Activated CD8-positive, alpha-beta memory T cell treated with anti-CD3 and anti-CD28 coated beads for 1 hour (primary cell): ENCODE results near the gene TMEM213.

Experiments
- DNase-seq, 2 donors: peaks; one replicate each; pipeline ENCODE4 v3.0.0-alpha.2; 2020; ENCODE audit warnings: low read depth in 1 of 2; ENCODE audit errors: extremely low read depth in 1 of 2

Gene TMEM213, protein sequence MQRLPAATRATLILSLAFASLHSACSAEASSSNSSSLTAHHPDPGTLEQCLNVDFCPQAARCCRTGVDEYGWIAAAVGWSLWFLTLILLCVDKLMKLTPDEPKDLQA

DNA sequence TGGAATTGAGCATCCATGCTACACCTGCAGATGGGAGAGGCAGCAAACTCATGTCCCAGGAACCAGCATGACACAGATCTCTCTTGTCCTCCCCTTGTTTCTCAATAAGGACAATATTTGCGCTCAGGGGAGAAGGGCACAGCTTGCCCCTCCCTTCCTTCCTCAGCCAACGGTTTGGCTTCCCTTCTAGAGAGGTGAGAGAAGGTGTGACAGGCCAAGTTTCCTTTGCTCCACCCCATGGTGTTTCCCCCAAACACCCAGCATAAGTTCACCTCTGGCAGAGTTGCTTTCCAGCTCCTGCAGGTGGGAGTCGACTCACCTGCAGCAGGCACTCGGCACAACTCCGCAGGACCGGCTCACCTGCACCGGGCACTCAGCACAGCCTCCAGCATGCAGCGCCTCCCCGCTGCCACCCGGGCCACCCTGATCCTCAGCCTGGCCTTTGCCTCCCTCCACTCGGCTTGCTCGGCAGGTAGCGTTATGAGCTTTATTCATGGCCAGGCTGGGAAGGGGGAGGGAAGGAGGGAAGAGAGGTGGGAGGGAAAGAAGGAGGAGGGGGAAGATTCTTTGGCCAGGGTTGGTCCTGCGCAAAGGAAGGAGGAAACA is at the start of gene TMEM213, which contains the start of gene ATP6V0A4:
Gene TMEM213, plus strand, starts transcription at position 280 of the 606 bp plus-strand sequence. Its CDS starts 111 bp downstream, at position 391.
Gene ATP6V0A4, minus strand, starts transcription at position 482 of the 606 bp plus-strand sequence. CDS start 26,949 bp downstream, outside the sequence.
- DNase-seq = no peak

DNA sequence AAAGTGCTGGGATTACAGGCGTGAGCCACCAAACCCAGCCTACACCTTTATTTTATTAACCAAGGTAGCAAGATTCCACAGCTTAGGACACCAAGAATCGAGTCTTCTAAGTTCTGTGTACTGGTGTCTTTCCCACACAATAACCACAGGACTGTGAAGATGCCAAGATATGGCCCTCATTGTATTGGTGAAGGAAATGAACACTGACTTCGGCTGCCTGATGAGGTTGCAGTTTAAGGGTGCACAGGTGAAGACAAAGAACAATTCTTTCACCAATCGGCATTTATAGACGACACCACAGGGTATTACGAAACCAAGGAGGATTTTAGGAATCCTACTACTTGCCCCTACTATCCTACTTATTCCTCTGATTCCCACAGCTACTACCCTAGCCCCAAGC is 49.1 kb upstream of the TMEM213 start:
- DNase-seq = no peak

DNA sequence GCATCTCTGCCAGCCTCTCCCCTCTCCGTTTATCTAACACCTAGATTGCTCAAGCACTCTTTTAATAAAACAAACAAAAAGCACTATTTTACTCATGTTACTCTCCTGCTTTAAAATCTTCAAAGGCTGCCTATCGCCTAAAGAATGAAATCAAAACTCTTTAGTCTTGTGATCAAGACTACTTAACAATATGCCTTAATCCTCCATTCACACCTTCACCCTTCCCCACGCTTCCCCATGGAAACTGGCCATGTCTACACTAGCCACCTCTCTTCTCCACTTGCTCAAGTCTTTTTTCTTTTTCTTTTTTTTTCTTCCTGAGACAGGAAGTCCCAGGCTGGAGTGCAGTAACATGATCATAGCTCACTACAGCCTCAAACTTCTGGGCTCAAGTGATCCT is 47.8 kb upstream of the TMEM213 start:
- no peak for DNase-seq

DNA sequence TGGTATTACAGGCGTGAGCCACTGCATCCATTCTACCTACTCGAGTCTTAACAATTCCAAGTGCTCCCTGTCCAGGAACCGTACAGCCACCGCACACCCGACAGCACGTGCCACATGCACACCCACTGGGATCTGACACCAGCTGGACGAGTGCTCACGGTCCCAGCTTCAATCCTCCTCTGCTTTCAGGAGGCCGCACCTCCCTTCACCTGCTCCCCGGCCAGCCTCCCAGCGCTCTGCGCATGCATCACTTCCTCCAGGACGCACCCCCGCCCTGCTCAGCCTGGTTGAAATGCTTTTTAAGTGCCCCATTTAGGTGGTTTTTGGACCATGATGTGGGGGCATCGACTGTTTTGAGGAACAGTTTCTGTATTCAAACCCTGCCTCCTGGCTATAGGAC is 47.3 kb upstream of the TMEM213 start:
- DNase-seq = no peak

DNA sequence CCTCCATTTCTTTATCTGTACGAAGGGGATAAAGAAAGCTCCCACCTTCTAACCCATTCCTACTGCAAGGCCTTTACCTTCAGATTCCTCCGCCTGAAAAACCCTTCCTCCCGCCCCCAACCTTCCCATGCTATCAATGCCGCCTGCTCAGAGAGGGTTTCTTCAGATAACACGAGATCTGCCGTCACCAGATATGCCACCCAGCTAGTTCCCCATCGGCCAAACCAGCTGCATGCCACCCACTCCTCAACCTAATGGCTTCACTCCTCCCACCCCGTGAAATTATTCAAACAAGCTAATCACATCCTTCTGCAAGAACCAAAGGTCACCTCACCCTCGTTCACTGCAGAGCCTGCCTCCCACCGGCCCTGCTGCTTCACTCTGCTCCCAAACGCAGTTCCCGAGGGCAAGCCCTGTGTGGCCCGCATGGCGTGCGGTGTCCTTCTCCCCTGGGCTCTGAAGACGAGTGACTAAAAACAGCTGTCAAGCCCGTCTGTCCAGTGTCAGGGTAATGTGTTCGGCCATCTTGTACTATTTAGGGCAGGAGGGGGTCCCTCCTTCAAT is 46.8 kb upstream of the TMEM213 start:
- no peak for DNase-seq

DNA sequence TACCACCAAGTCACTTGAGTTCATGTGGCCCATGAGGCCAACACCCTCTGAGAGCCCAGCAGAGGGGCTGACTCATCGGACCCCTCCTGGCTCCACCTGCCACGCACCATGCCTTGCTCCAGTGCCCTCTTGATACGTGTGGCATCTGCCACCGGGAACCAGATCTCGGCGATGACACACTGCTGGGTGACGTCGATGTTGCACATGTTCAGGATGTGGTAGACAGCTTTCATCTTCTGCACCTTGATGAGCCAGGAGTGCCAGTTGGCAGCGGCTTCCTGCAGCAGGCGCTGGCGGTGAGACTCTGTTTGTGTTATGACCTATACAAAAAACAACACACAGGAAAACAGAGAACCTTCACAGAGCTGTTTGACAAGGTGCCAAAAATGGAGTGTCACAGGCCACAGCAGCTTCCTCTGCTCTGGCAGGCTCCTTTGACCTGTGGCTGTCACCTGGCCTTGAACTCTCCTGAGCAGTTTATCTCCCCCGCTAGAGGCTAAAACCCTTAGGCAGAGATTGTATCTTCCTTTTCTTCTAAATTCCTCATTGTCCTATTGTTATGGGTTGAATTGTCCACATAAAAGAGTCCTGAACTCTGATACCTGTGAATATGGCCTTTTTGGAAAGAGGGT is 45.2 kb upstream of the TMEM213 start:
- DNase-seq = peak; percentile 83 to 94

DNA sequence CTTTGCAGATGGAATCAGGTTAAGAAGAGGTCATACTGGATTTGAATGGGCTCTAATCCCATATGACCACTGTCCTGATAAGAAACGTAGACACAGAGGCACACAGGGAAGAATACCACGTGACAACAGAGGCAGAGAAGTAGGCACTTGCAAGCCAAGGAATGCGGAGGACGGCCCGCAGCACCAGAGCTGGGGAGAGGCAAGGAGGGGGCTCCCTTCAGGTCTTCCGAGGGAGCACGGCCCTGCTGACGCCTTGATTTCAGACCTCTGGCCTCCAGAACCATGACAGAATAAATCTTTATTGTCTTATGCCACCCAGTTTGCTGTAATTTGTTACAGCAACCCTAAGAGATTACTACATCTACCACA is 44.7 kb upstream of the TMEM213 start:
- no peak for DNase-seq

DNA sequence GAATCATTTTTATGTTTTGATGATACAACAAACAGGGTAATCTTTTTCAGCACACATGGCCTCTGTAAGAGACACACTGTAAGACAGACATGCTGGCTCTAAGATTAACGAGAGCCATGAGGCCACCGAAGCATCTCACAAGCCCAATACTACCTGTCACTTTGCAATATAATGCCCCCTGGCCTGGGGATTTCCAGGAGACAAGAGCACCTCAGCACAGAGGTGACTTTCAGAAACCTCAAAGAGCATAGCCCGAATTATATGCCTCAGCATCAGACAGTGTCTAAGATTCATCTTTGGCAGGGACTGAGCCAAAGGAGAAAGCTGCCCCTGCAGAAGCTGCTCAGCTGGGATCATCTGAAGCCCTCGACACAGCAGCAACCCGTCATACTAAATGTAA is 44.2 kb upstream of the TMEM213 start:
- peak in 1 of 2 donors; percentile 12 for DNase-seq

DNA sequence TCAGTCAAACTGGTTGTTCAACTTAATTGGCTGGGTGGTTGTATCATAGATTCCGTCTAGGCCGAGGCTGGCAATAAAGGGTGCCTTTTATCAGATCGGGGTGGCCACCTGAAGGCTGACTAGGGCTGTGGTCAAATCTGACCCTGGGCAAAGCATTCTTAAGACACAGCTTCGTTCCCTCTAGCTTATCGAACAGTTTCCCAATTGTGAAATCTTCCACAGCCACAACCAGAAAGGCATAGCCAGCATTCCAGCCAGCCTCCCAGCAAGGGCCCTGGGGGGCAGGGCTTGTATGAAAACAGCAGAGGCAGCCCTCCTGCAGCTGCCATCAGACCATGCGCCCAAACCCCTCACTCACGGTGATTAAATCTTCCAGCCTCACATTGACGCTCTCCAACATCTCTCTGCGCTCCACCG is 42.5 kb upstream of the TMEM213 start:
- DNase-seq = no peak

DNA sequence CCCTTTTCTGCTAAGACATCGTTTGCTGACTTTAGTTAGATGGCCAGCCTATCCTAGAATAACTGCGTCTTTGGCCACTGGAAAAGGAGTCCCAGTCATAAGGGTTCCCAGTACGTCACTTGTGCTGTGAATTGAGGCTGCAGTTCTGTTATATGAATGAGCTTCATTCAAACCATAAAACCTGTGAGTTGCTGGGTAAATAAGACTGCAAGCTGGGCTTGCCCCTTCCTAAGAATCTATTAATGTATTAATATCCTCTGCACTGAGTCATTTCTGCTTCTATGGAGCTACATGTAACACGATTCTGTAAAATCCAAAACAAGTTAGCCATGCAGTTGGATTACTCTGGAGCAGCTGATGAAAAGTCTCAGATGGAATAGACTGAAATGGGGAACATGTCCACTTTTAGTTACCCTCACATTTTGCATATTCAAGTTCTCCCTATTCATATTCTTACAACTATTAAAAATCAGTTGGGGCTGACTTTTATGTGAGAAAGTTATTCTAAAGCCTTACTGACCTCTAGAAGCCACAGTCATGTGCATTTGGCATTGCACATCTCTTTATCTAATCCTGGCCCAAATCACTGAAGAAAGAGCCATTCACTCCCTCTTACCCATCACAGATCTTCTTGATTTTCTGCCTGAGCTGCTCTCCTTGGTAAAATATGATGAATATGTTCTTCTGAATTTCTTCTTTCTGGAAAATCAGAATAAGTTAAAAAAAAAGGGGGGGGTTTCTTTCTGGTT is 41.8 kb upstream of the TMEM213 start:
- DNase-seq = no peak

DNA sequence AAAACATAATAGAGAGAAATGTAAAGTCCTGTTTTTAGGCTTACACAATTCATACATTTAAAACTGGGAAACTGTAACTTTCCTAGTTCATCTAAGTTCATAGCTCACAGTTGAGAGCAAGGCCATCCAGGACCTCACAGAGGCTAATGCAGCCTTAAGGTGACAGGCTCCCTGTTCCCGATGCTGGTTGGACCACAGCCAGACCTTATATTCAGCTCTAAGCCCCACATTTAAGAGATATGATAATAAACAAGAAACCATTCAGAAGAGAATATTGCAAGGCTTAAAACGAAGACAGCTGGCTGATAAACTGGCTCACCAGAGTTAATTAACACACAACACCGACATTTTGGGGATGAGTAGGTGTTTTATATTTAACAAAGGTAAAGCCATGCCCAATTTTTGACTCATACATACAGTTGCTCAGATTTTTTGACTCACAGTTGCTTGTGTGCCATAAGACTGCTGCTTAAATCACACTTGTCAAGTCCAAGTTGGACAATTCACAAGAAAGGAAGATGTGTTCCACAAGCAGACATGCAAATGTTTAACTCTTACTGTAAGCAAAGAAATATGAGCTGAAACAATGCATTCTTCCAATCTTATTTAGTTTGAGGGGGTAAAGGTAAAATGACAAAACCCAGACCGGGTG is 41.1 kb upstream of the TMEM213 start:
- no peak for DNase-seq

DNA sequence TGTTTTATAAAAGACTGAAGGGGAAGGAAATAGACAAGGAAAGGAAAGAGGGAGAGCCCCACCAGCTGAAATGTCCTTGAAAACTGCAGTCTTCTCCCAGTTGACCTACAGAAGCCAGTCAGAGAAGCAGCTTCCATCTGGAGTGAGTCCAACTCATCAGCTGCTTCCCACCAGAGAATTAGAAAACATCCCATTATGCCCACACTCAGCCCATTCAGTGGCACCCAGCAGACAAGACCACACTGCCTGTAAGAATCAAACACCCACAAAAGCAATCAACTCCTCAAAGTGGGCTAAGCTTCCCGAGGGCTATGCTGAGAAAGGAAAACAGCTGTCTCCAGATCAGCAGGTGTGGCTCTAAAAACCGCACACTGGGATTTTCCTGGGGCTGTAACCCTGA is 29.6 kb upstream of the TMEM213 start:
- DNase-seq = no peak

DNA sequence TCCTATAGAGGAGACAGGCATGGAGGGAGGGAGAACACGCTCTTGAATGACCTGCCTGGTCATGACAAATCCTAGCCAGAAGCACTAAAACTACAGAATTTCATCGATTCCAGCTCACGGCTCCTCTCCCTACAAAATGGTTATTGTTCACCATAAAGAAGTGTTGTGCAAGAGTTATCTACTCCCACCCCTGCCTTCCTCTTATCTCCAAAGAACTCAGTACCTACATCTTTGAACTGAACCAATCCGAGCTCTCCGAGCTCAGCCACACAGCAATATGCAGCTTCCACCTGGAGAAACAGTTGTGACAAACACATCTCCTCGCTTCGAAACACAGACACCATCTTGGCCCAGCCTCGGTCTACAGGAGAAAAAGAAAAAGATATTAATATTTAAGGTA is 26.9 kb upstream of the TMEM213 start:
- DNase-seq = no peak

DNA sequence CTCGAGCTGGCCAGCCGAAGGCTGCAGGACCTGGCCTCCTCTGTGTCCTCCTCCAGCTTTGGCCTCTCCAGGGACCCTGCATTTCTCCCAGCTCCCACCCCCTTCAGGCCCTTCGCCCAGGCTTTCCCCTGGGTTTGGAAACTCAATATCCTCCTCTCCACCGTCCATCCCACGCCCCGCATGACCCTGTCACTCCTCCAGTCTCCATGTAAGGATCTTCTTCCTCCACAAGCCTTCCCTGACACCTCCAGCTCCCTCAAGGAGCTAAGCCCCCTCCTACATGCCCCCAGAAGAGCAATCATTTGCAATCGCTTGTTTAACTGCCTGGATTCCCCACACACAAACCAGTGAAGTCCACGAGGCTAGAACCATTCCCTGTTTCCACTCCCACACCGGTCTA is 24.6 kb upstream of the TMEM213 start:
- DNase-seq = no peak

DNA sequence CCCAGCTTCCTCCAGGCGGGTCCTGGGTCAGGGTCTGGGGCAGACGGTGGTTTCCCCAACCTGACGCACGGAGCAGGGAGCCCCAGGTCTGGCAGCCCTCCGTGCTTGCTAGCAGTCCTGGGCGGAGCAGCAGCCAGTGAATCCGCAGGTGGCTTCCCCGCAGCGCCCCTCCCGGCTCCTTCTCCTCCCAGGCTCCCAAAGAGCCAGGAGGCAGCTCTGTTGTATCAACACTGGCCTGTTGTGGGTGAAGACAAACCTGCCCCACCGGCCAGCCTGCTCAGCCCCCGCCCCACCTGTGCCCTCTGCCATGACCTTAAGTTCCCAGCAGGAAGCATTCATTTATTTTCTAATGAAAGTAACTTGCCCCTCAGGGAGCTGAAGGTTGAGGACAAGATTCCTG is 24.0 kb upstream of the TMEM213 start:
- DNase-seq = no peak

DNA sequence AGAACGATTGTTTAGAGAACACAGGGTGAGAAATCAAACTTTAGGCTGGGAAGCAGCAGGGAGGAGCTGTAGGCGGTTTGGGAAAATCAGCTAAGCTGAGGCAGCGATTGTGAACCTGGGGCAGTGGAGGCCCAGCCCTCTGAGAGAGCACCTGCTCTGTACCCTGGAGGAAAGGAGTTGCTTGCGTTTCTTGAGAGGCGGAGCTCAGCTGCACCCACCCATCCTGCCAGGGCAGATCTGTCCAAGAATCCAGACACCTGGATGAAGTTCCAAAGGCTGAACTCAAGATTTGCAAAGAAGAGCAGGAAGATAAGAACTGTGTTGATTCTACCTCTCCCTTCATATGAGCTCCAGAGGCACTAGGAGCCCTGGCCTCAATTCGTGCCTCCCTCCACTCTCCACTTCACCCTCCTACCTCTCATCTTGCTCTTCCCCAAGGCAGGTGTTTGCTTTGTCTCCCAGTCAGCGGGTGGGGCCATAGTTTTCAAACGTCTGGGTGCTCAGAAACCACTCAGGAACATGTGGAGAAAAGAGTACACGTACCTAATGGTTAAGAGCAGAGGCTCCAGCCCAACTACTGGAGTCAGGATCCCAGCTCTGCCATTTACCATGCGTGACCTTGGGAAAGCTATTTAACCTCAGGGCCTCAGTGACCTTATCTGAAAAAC is 21.5 kb upstream of the TMEM213 start:
- DNase-seq = no peak

DNA sequence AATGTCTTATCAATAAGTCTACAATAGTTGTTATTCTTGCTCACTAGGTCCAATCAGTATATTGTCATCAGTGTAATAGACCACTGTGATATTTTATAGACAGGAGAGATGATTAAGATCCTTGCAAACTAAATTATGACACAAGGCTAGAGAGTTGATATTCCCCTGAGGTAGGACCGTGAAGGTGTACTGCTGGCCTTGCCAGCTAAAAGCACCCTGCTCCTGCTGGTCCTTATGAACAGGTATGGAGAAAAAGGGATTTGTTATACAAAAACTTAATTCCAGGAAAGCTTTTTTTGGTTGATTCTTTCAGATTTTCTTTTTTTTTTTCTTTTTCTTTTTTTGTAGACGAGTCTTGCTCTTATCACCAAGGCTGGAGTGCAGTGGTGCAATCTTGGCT is 16.8 kb upstream of the TMEM213 start:
- no peak for DNase-seq

DNA sequence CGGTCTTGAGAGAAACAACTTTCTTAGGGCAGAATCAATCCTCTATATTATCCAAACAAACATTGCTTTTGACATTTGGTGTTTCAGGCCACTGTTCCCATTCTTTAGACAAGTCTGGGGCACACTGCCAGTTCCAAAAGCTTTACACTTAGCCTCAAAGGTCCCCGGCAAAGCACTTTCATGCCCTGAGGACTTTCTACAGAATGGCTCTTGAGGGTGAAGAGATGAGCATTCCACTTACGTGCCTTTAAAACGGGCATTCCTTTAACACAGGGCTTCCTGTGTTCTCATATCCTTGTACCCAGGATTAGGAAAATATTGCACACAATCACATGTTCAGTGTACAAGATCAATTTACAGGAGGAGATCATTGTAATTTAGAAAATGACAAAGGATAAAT is 13.1 kb upstream of the TMEM213 start:
- DNase-seq = no peak

DNA sequence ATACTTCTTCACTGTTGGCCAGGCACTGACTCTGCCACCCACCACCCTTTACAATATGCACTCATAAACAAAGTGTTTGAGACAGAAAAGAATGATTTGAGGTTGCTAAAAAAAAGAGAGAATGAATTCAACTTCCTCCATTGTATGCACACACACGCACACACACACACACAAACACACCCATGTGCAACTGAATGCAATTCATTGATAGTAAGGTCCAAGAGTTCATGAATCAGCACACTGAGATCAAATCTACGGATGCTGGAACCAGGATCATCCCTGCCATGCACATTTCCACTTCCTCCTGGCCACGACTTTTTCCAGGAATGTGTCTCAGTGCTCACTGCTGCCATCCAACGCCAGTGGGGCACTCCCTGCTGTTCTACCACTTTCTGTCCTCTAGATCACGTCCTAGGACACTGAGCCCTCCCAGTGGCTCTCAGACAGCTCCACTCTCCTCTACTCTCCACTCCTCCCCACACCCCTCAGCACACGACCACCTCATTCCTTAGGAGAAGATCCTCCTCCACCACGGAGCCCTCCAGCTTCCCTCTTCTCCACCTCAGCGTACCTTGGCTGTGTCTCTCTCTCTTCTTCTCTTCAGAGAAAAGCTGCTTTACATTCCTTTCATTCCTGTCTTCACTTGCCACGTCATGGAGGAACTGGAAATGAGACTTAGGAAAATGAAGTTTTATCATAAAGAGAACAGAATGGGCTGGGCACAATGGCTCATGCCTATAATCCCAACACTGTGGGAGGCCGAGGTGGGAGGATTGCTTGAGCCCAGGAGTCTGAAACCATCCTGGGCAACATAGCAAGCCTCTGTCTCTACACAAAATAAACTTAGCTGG is 12.0 kb upstream of the TMEM213 start:
- DNase-seq = no peak
